H1 (cell line): Measurements from ENCODE around the gene TMEM156. TPM values are rescaled to one million over a fixed set of nuclear protein-coding genes. Genes with fewer than 3 reads are reported as not detected.

Source experiments
- CTCF ChIA-PET: fragments of 300-600 bp; sonication (Branson Sonifier 250); formaldehyde crosslinking; loops from one replicate; lab custom pipeline; 2021; ENCODE audit not compliant: partially characterized antibody; lab: Charles Lee
- POLR2A ChIA-PET: fragments of 300-600 bp; sonication (Branson Sonifier 250); formaldehyde crosslinking; loops from one replicate; lab custom pipeline; 2021; ENCODE audit warnings: inconsistent platforms; ENCODE audit not compliant: partially characterized antibody; lab: Charles Lee
- DNase-seq, 2 experiments: peaks; one replicate each; pipeline versions ENCODE4 v3.0.0 to v3.0.0-alpha.2; 2010 to 2022; ENCODE audit warnings: low spot score in 2 of 2, low read depth in 1 of 2, mixed read lengths in 1 of 2
- FAIRE-seq: peaks from 2 replicates; lab custom pipeline; 2011; peaks lifted over from hg19 to GRCh38; lab: Jason Lieb, UNC
- H2AFZ ChIP-seq: 2 replicates; pipeline ENCODE4 v1.8.1; 2012; ENCODE audit warnings: low read length, inconsistent platforms
- H2AK5ac ChIP-seq: 2 replicates; pipeline ENCODE4 v1.6.1; 2013; ENCODE audit warnings: low read depth, low read length
- H2BK120ac ChIP-seq: replicated peaks from 2 replicates; pipeline ENCODE3; 2013; ENCODE audit warnings: low read depth, low read length, inconsistent platforms
- H2BK12ac ChIP-seq: 2 replicates; pipeline ENCODE4 v1.6.1; 2013; ENCODE audit warnings: low read depth, low read length
- H2BK15ac ChIP-seq: 2 replicates; pipeline ENCODE4 v1.6.1; 2013; ENCODE audit warnings: low read length
- H2BK20ac ChIP-seq: 2 replicates; pipeline ENCODE4 v1.6.1; 2013; ENCODE audit warnings: low read length
- H2BK5ac ChIP-seq: 2 replicates; pipeline ENCODE4 v1.6.1; 2013; ENCODE audit warnings: low read depth, low read length
- H3K14ac ChIP-seq: 2 replicates; pipeline ENCODE4 v1.6.1; 2013; ENCODE audit warnings: inconsistent platforms; ENCODE audit not compliant: insufficient read length
- H3K18ac ChIP-seq: 2 replicates; pipeline ENCODE4 v1.6.1; 2013; ENCODE audit warnings: low read length; ENCODE audit errors: extremely low read depth
- H3K23ac ChIP-seq: 2 replicates; pipeline ENCODE4 v1.6.1; 2013; ENCODE audit warnings: inconsistent platforms; ENCODE audit not compliant: insufficient read length
- H3K23me2 ChIP-seq: 2 replicates; pipeline ENCODE4 v1.6.1; 2013; ENCODE audit warnings: low read depth, low read length
- H3K27ac ChIP-seq: 2 replicates; pipeline ENCODE4 v1.6.1; 2011; ENCODE audit warnings: low read depth, low read length, inconsistent platforms
- H3K27me3 ChIP-seq, 4 experiments: replicated peaks in 1 of 4; 1 replicate in 1 of 4; 2 replicates in 3 of 4; pipeline versions ENCODE4 v1.6.1 to v1.8.1; 2011 to 2013; ENCODE audit warnings: low read length in 3 of 4, mild to moderate bottlenecking in 3 of 4, inconsistent platforms in 2 of 4, mixed read lengths in 2 of 4, moderate library complexity in 1 of 4; ENCODE audit not compliant: control insufficient read depth in 3 of 4, insufficient read depth in 3 of 4; ENCODE audit errors: extremely low read depth in 1 of 4
- H3K36me3 ChIP-seq, 4 experiments: 2 replicates each; pipeline versions ENCODE4 v1.6.1 to v1.8.1; 2011 to 2013; ENCODE audit warnings: mild to moderate bottlenecking in 4 of 4, low read length in 3 of 4, moderate library complexity in 2 of 4, control low read depth in 1 of 4, inconsistent platforms in 1 of 4; ENCODE audit not compliant: insufficient read depth in 4 of 4, control insufficient read depth in 2 of 4
- H3K4ac ChIP-seq: replicated peaks from 2 replicates; pipeline ENCODE3; 2013; ENCODE audit warnings: low read length, low read depth, mixed read lengths, inconsistent platforms; ENCODE audit not compliant: insufficient read length
- H3K4me1 ChIP-seq, 4 experiments: replicated peaks in 1 of 4; 1 replicate in 1 of 4; 2 replicates in 3 of 4; pipeline versions ENCODE4 v1.6.1 to v1.8.1; 2011 to 2013; ENCODE audit warnings: low read length in 3 of 4, inconsistent platforms in 2 of 4, mixed read lengths in 1 of 4; ENCODE audit not compliant: insufficient read depth in 4 of 4, control insufficient read depth in 3 of 4
- H3K4me2 ChIP-seq, 2 experiments: 2 replicates each; pipeline versions ENCODE4 v1.6.1 to v1.8.1; 2011 to 2013; ENCODE audit warnings: low read depth in 2 of 2, low read length in 2 of 2, control low read depth in 1 of 2, inconsistent platforms in 1 of 2, mild to moderate bottlenecking in 1 of 2; ENCODE audit not compliant: insufficient read depth in 1 of 2
- H3K4me3 ChIP-seq, 4 experiments: fragments of 200-600, 300-600 bp in 1 of 4; sonication (generic), shearing (Covaris generic), sonication (Bioruptor Twin) in 1 of 4; 2 replicates each; pipeline versions ENCODE4 v1.5.1 to v1.8.1; 2011 to 2016; ENCODE audit warnings: low read length in 4 of 4, low read depth in 3 of 4, control low read depth in 2 of 4, inconsistent platforms in 2 of 4, mild to moderate bottlenecking in 2 of 4, mixed read lengths in 1 of 4, moderate library complexity in 1 of 4; ENCODE audit not compliant: insufficient read depth in 2 of 4; ENCODE audit errors: extremely low read depth in 1 of 4
- H3K56ac ChIP-seq: replicated peaks from 2 replicates; pipeline ENCODE3; 2013; ENCODE audit warnings: low read depth, mild to moderate bottlenecking, mixed read lengths, low read length, inconsistent platforms; ENCODE audit not compliant: insufficient read length
- H3K79me1 ChIP-seq: 2 replicates; pipeline ENCODE4 v1.6.1; 2013; ENCODE audit warnings: low read depth, low read length, control low read depth
- H3K79me2 ChIP-seq, 2 experiments: 2 replicates each; pipeline versions ENCODE4 v1.6.1 to v1.8.1; 2012 to 2013; ENCODE audit warnings: low read length in 2 of 2, mild to moderate bottlenecking in 2 of 2, inconsistent platforms in 1 of 2; ENCODE audit not compliant: insufficient read depth in 2 of 2, control insufficient read depth in 1 of 2
- H3K9ac ChIP-seq, 4 experiments: replicated peaks in 1 of 4; 1 replicate in 1 of 4; 2 replicates in 3 of 4; pipeline versions ENCODE4 v1.6.1 to v1.8.1; 2011 to 2013; ENCODE audit warnings: low read depth in 3 of 4, low read length in 3 of 4, control low read depth in 2 of 4, mild to moderate bottlenecking in 2 of 4, moderate library complexity in 2 of 4, inconsistent platforms in 1 of 4; ENCODE audit errors: extremely low read depth in 1 of 4
- H3K9me3 ChIP-seq, 2 experiments: 2 replicates each; pipeline versions ENCODE4 v1.6.1 to v1.8.1; 2012 to 2013; ENCODE audit warnings: mild to moderate bottlenecking in 2 of 2, moderate library complexity in 2 of 2, control low read depth in 1 of 2, inconsistent platforms in 1 of 2, low read depth in 1 of 2, low read length in 1 of 2, mixed read lengths in 1 of 2; ENCODE audit not compliant: insufficient read depth in 2 of 2
- H4K20me1 ChIP-seq, 2 experiments: replicated peaks in 1 of 2; 2 replicates each; pipeline versions ENCODE3 to v1.8.1; 2011 to 2013; ENCODE audit warnings: inconsistent platforms in 2 of 2, low read length in 2 of 2, mild to moderate bottlenecking in 1 of 2; ENCODE audit not compliant: insufficient read depth in 2 of 2, control insufficient read depth in 1 of 2
- H4K5ac ChIP-seq: 2 replicates; pipeline ENCODE4 v1.6.1; 2013; ENCODE audit warnings: low read length, low read depth, mixed read lengths, inconsistent platforms; ENCODE audit not compliant: insufficient read length
- H4K8ac ChIP-seq: 2 replicates; pipeline ENCODE4 v1.8.0; 2013; ENCODE audit warnings: mild to moderate bottlenecking, moderate library complexity, low read length, inconsistent platforms; ENCODE audit not compliant: insufficient read depth; ENCODE audit errors: extremely low read depth
- H4K91ac ChIP-seq: replicated peaks from 2 replicates; pipeline ENCODE3; 2013; ENCODE audit warnings: low read length, mixed read lengths, inconsistent platforms; ENCODE audit not compliant: insufficient read length
- ASH2L ChIP-seq: fragments of 200-600, 300-600 bp; sonication (generic); IDR thresholded peaks from one replicate; pipeline ENCODE4 v1.7.1; 2017; ENCODE audit warnings: low read length
- ATF3 ChIP-seq: IDR thresholded peaks from 2 replicates; pipeline ENCODE4 v1.6.1; 2011; ENCODE audit warnings: low read depth, mild to moderate bottlenecking, low read length; ENCODE audit not compliant: insufficient read depth
- BACH1 ChIP-seq: IDR thresholded peaks from 2 replicates; pipeline ENCODE4 v1.6.1; 2012; ENCODE audit warnings: low read length, improper control_type of control experiment
- CBX5 ChIP-seq: fragments of 300-800, 300-1000 bp; sonication (generic); IDR thresholded peaks from 2 replicates; pipeline ENCODE4 v1.7.1; 2016; ENCODE audit warnings: antibody characterized with exemption, low read length, low read depth
- CEBPB ChIP-seq: IDR thresholded peaks from 2 replicates; pipeline ENCODE4 v1.6.1; 2012; ENCODE audit warnings: low read depth, low read length
- CHD1 ChIP-seq: IDR thresholded peaks from 2 replicates; pipeline ENCODE4 v1.6.1; 2012; ENCODE audit warnings: low read depth, low read length, improper control_type of control experiment
- CHD2 ChIP-seq: IDR thresholded peaks from 2 replicates; pipeline ENCODE4 v1.6.1; 2012; ENCODE audit warnings: low read length, improper control_type of control experiment
- KDM4A ChIP-seq: IDR thresholded peaks from one replicate; pipeline ENCODE4 v1.7.1; 2012; ENCODE audit warnings: low read depth, mild to moderate bottlenecking, moderate library complexity, low read length, inconsistent platforms; ENCODE audit not compliant: severe bottlenecking
- MAX ChIP-seq: IDR thresholded peaks from 2 replicates; pipeline ENCODE4 v1.6.1; 2012; ENCODE audit warnings: inconsistent platforms
- RAD21 ChIP-seq, 2 experiments: IDR thresholded peaks in 1 of 2; conservative IDR thresholded peaks in 1 of 2; 2 replicates each; pipeline ENCODE4 v1.6.1; 2011; ENCODE audit warnings: low read depth in 2 of 2, low read length in 2 of 2, improper control_type of control experiment in 1 of 2, inconsistent platforms in 1 of 2, mild to moderate bottlenecking in 1 of 2, moderate library complexity in 1 of 2
- SP2 ChIP-seq: IDR thresholded peaks from 2 replicates; pipeline ENCODE4 v1.6.1; 2012; ENCODE audit warnings: mild to moderate bottlenecking, low read length, inconsistent platforms
- SUZ12 ChIP-seq: fragments of 200-600 bp; sonication (generic); IDR thresholded peaks from 2 replicates; pipeline ENCODE4 v1.6.1; 2012; ENCODE audit warnings: mild to moderate bottlenecking, inconsistent platforms, low read length, moderate library complexity, mixed read lengths
- USF2 ChIP-seq: IDR thresholded peaks from 2 replicates; pipeline ENCODE4 v1.6.1; 2011; ENCODE audit warnings: low read length, improper control_type of control experiment
- ZNF274 ChIP-seq: IDR thresholded peaks from 2 replicates; pipeline ENCODE4 v1.7.0; 2012; ENCODE audit warnings: low read length, borderline replicate concordance; ENCODE audit errors: extremely low read depth
- WGBS, 2 experiments: shearing (Covaris generic) in 1 of 2; methylation state at CpG; one replicate each; pipeline versions ENCODE4 v1.1.6 to v1.1.7; 2013 to 2015; ENCODE audit warnings: low lambda C conversion rate in 2 of 2, mixed read lengths in 2 of 2, inconsistent platforms in 1 of 2, low coverage in 1 of 2, missing lambda C conversion rate in 1 of 2; ENCODE audit not compliant: insufficient replicate concordance in 2 of 2, insufficient coverage in 1 of 2, insufficient read length in 1 of 2; ENCODE audit errors: extremely low coverage in 1 of 2, missing lambda C conversion rate in 1 of 2; 5-methylcytosine and 5-hydroxymethylcytosine counted together
- polyA plus RNA-seq, 7 experiments: library from polyadenylated mRNA; depleted of rRNA in 3 of 7; stranded (reverse) in 5 of 7; unstranded in 2 of 7; fragments of >200 nt in 5 of 7; fragments of 200-250 nt in 2 of 7; gene quantifications; 1 replicate in 5 of 7; 2 replicates in 1 of 7; 4 replicates in 1 of 7; pipeline versions ENCODE4 v1.2.1 to v1.2.3, GENCODE V29; 2011 to 2013; ENCODE audit warnings: missing spikeins in 2 of 7, mixed read lengths in 2 of 7
- total RNA-seq: library from RNA; stranded (reverse); fragmentation: NEBNext Ultra II Directional; extraction: Animal tissue kit (Norgen Biotek cat#: 25700); gene quantifications from 2 replicates; pipeline ENCODE4 v1.2.1, GENCODE V29; 2021

TMEM156 gene
- total and polyA plus RNA-seq, 2 of the 8 experiments (the other 6 are each of a cell fraction or from before 2014, with no cell fraction given), result not detected

DNA sequence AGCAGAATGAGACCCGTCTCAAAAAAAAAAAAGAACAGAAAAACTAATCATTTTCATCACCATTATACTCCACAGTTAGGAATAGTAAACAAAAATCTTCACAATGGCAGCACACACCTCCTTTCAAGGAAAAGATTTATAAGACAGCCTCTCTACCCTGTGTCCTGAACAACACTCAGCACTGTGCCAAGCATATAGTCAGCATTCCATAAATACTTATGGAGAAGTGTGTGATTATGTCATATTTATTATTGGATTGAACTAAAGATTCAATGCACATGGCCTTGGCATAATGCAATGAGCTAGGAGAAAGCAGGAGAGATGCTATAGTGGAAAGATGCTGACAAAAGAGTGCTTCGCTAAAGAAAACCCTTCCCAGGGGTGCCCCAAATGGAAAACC lies 112.0 kb downstream of the TMEM156 start:
- Histone ChIP-seq H3K9ac (no peak overlapping the region), H3K36me3 (no peaks in the 10 kb centered on the region; a peak in 1 of 8 replicates), H3K4ac (no peak overlapping the region), H4K5ac (no peak overlapping the region), H3K4me1 (no peaks in the 10 kb centered on the region), H3K23me2 (no peaks in the 10 kb centered on the region), H3K79me2 (no peaks in the 10 kb centered on the region), H3K14ac (no peak overlapping the region), H4K20me1 (no peaks in the 10 kb centered on the region), H2AFZ (no peak overlapping the region), H3K27ac (no peak overlapping the region), H3K27me3 (no peaks in the 10 kb centered on the region), H3K4me3 (no peak overlapping the region), H2BK15ac (no peak overlapping the region), H4K8ac (no peak overlapping the region), H3K23ac (no peak overlapping the region), H3K4me2 (no peak overlapping the region), H3K9me3 (no peaks in the 10 kb centered on the region), H2BK5ac (no peak overlapping the region), H2BK120ac (no peak overlapping the region), H4K91ac (no peak overlapping the region), H2BK12ac (no peak overlapping the region), H3K79me1 (no peaks in the 10 kb centered on the region), H3K18ac (no peak overlapping the region), H3K56ac (no peak overlapping the region), H2AK5ac (no peak overlapping the region), H2BK20ac (no peak overlapping the region)
- POLR2A ChIA-PET, result no interaction called here
- FAIRE-seq (no peak), DNase-seq (no peak)
- WGBS, 2 experiments, result 94% methylated on average over 1 of the region's 2 CpGs; no CpG with 5 or more reads in 1 of the 2 experiments
- CTCF ChIA-PET, result no interaction called here
- TF ChIP-seq KDM4A (no peak), BACH1 (no peak), ATF3 (no peak), MAX (no peak), SUZ12 (no peak), ZNF274 (no peak), CBX5 (no peak), CHD1 (no peak), RAD21 (IDR thresholded peaks at IDR 0.05 in 1 of 2, conservative IDR thresholded peaks at IDR 0.05 in 1 of 2; ENCODE audit: low read depth in 2 of 2, low read length in 2 of 2) (no peak), CHD2 (no peak), USF2 (no peak), CEBPB (no peak), ASH2L (no peak), SP2 (no peak)
